MM.1S (cell line): ENCODE measurements around the gene PCDH9.

Source experiments
- EZH2 ChIP-seq: fragments of 300-600 bp; sonication (generic); optimal IDR thresholded peaks from 2 replicates; pipeline ENCODE3; 2017; ENCODE audit warnings: low read depth, mild to moderate bottlenecking, antibody characterized with exemption, low read length, mixed read lengths
- EZH2phosphoT487 ChIP-seq: fragments of 300-600 bp; sonication (generic); IDR thresholded peaks from 2 replicates; pipeline ENCODE4 v1.6.1; 2018; ENCODE audit warnings: antibody characterized with exemption, low read length
- TF ChIP-seq, protein P1 (sequence below): fragments of 300-600 bp; sonication (generic); IDR thresholded peaks from 2 replicates; pipeline ENCODE4 v1.5.1; 2016; ENCODE audit warnings: antibody characterized with exemption, low read length, mixed read lengths

GRCh38 chr13:67097892-67098452 lies 132.2 kb downstream of the PCDH9 start:
- TF ChIP-seq, protein P1, sequence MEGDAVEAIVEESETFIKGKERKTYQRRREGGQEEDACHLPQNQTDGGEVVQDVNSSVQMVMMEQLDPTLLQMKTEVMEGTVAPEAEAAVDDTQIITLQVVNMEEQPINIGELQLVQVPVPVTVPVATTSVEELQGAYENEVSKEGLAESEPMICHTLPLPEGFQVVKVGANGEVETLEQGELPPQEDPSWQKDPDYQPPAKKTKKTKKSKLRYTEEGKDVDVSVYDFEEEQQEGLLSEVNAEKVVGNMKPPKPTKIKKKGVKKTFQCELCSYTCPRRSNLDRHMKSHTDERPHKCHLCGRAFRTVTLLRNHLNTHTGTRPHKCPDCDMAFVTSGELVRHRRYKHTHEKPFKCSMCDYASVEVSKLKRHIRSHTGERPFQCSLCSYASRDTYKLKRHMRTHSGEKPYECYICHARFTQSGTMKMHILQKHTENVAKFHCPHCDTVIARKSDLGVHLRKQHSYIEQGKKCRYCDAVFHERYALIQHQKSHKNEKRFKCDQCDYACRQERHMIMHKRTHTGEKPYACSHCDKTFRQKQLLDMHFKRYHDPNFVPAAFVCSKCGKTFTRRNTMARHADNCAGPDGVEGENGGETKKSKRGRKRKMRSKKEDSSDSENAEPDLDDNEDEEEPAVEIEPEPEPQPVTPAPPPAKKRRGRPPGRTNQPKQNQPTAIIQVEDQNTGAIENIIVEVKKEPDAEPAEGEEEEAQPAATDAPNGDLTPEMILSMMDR: no peak
- TF ChIP-seq EZH2phosphoT487 (no peak), EZH2 (no peak)
